HEK293T (cell line): Measurements from ENCODE around the gene PLCB1.

Experiments used
- CTCF ChIA-PET: fragments of 350-600 bp; formaldehyde crosslinking; extraction: SDS; loops from one replicate; lab custom pipeline; 2021; ENCODE audit warnings: antibody characterized with exemption, inconsistent platforms; lab: Yijun Ruan, JAX
- POLR2A ChIA-PET: fragments of 350-600 bp; formaldehyde crosslinking; extraction: SDS; loops from one replicate; lab custom pipeline; 2020; ENCODE audit warnings: antibody characterized with exemption, inconsistent platforms; lab: Yijun Ruan, JAX
- DNase-seq: peaks from one replicate; pipeline ENCODE4 v3.0.0; 2012; ENCODE audit warnings: mixed read lengths; ENCODE audit errors: extremely low spot score
- ARNT ChIP-seq: fragments of 450-650 bp; IDR thresholded peaks from 2 replicates; pipeline ENCODE4 v1.6.1; 2017; ENCODE audit warnings: mild to moderate bottlenecking
- BHLHE40 ChIP-seq: fragments of 450-650 bp; IDR thresholded peaks from 2 replicates; pipeline ENCODE4 v1.6.1; 2016; ENCODE audit warnings: mild to moderate bottlenecking, moderate library complexity, borderline replicate concordance
- CTBP1 ChIP-seq: fragments of 450-650 bp; IDR thresholded peaks from 2 replicates; pipeline ENCODE4 v1.6.1; 2016; ENCODE audit warnings: borderline replicate concordance
- ELF4 ChIP-seq: fragments of 450-650 bp; IDR thresholded peaks from 2 replicates; pipeline ENCODE4 v1.6.1; 2017; ENCODE audit warnings: antibody characterized with exemption
- FOXA1 ChIP-seq: fragments of 450-650 bp; IDR thresholded peaks from 2 replicates; pipeline ENCODE4 v1.6.1; 2016; ENCODE audit warnings: mild to moderate bottlenecking
- FOXK2 ChIP-seq: fragments of 450-650 bp; IDR thresholded peaks from 2 replicates; pipeline ENCODE4 v1.6.1; 2016; ENCODE audit warnings: mild to moderate bottlenecking
- FOXM1 ChIP-seq: fragments of 450-650 bp; IDR thresholded peaks from 2 replicates; pipeline ENCODE4 v1.6.1; 2017; ENCODE audit warnings: mild to moderate bottlenecking, borderline replicate concordance
- HDGF ChIP-seq: fragments of 450-650 bp; IDR thresholded peaks from 2 replicates; pipeline ENCODE4 v1.6.1; 2017; ENCODE audit warnings: antibody characterized with exemption, borderline replicate concordance
- L3MBTL2 ChIP-seq: fragments of 450-650 bp; conservative IDR thresholded peaks from 2 replicates; pipeline ENCODE4 v1.6.1; 2016; ENCODE audit warnings: mild to moderate bottlenecking
- LEF1 ChIP-seq: fragments of 450-650 bp; IDR thresholded peaks from 2 replicates; pipeline ENCODE4 v1.6.1; 2017; ENCODE audit warnings: mild to moderate bottlenecking, borderline replicate concordance
- NFRKB ChIP-seq: fragments of 450-650 bp; IDR thresholded peaks from 2 replicates; pipeline ENCODE4 v1.6.1; 2016; ENCODE audit warnings: mild to moderate bottlenecking, moderate library complexity
- SP1 ChIP-seq: fragments of 450-650 bp; IDR thresholded peaks from 2 replicates; pipeline ENCODE4 v1.6.1; 2017
- SUZ12 ChIP-seq: fragments of 450-650 bp; IDR thresholded peaks from 2 replicates; pipeline ENCODE4 v1.6.1; 2016; ENCODE audit warnings: mild to moderate bottlenecking
- TARDBP ChIP-seq: fragments of 450-650 bp; IDR thresholded peaks from 2 replicates; pipeline ENCODE4 v1.6.1; 2016
- ZNF384 ChIP-seq: fragments of 450-650 bp; IDR thresholded peaks from 2 replicates; pipeline ENCODE4 v1.6.1; 2016
- TF ChIP-seq, protein P1 (sequence below): fragments of 450-650 bp; IDR thresholded peaks from 2 replicates; pipeline ENCODE4 v1.6.1; 2016

PLCB1 gene

GRCh38 chr20:8438748-8439147, 306.7 kb downstream of the PLCB1 start:
- CTCF ChIA-PET = no interaction called here

DNA sequence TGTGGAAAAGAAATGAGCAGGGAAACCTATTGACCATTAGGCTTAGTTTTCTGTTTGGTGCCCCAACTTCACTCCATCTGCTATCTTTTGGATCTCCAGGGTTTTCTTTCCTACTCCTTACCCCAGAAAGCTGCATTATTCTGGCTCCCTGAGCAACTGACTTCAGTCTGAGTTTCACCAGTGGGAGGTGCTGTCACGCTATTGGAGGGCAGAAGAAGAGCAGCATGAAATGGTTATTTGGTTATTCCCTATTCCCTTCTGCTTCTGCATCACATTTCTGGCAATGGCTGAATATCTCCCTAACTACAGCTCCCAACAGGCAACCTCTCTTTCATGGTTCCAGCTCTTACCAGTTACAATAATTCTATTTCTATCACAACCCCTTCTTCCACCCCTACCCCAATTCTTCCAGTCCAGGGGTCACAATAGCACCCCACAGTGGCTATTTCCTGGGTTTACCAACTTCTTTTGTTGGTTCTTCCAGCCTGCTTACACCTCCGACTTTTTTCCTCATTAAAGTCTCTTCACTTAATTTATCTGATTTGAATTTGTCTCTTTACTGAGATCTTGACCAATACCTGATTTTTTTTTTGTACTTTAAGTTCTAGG, 311.5 kb downstream of the PLCB1 start:
- CTCF ChIA-PET = interaction anchor here (0.6 kb wide), 1 partner anchor 145 kb away, joined by 4 read pairs; no protein-coding TSS in a partner anchor

More at GRCh38 chr20:8438748-8439147, 306.7 kb downstream of the PLCB1 start:
- POLR2A ChIA-PET = no interaction called here
- no peak for DNase-seq
- TF ChIP-seq L3MBTL2 = no peak
- no peak for TF ChIP-seq FOXK2
- TF ChIP-seq FOXA1 = no peak
- TF ChIP-seq BHLHE40 = no peak
- no peak for TF ChIP-seq ELF4

GRCh38 chr20:8447262-8448120, 315.4 kb downstream of the PLCB1 start:
- POLR2A ChIA-PET = no interaction called here
- CTCF ChIA-PET = no interaction called here
- no peak for DNase-seq
- no peak for TF ChIP-seq LEF1
- TF ChIP-seq, protein P1, sequence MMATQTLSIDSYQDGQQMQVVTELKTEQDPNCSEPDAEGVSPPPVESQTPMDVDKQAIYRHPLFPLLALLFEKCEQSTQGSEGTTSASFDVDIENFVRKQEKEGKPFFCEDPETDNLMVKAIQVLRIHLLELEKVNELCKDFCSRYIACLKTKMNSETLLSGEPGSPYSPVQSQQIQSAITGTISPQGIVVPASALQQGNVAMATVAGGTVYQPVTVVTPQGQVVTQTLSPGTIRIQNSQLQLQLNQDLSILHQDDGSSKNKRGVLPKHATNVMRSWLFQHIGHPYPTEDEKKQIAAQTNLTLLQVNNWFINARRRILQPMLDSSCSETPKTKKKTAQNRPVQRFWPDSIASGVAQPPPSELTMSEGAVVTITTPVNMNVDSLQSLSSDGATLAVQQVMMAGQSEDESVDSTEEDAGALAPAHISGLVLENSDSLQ = no peak
- TF ChIP-seq ZNF384 = no peak
- TF ChIP-seq ARNT = no peak
- TF ChIP-seq BHLHE40 = no peak
- TF ChIP-seq TARDBP = no peak
- no peak for TF ChIP-seq HDGF
- no peak for TF ChIP-seq FOXK2
- no peak for TF ChIP-seq L3MBTL2
- no peak for TF ChIP-seq FOXA1

More for the DNA sequence above, 311.5 kb downstream of the PLCB1 start:
- DNase-seq = no peak
- TF ChIP-seq ZNF384 = no peak
- no peak for TF ChIP-seq FOXA1
- TF ChIP-seq HDGF = no peak
- no peak for TF ChIP-seq FOXM1
- no peak for TF ChIP-seq SUZ12
- TF ChIP-seq BHLHE40 = no peak
- no peak for TF ChIP-seq SP1
- TF ChIP-seq ELF4 = no peak
- no peak for TF ChIP-seq ARNT
- no peak for TF ChIP-seq CTBP1
- no peak for TF ChIP-seq L3MBTL2
- TF ChIP-seq TARDBP = no peak
- TF ChIP-seq LEF1 = no peak
- POLR2A ChIA-PET = no interaction called here

GRCh38 chr20:8449123-8449522, 317.1 kb downstream of the PLCB1 start:
- POLR2A ChIA-PET = no interaction called here
- no peak for DNase-seq
- CTCF ChIA-PET = no interaction called here

DNA sequence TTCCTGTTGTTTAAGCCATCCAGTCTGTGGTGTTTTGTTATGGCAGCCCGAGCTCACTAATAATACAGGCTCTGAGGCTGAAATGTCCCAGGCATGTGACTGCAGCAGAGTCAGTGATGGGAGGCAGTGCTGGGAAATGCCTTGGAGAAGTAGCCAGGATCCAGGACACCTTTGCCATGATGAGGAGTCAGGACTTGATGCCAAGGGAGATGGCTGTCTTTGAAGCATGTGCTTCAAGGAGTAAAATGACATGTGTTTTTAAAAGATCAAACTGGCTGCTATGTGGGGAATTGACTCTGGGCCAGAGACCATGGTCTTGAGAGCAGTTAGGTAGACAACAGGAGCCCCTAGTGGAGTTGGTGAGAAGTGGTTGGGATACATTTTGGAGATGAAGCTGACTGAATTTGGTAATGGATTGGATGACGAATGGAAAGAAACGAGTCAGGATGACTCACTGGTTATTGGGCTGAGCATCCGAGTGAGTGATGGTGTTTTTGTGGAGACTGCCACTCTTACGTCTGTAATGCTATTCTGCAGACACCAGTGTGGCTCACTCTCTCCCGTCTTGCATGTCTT, 322.2 kb downstream of the PLCB1 start:
- POLR2A ChIA-PET = no interaction called here

More at GRCh38 chr20:8449123-8449522, 317.1 kb downstream of the PLCB1 start:
- TF ChIP-seq CTBP1 (no peak), FOXK2 (no peak), NFRKB (no peak), BHLHE40 (no peak), ARNT (no peak), SUZ12 (no peak), ELF4 (no peak), HDGF (no peak), LEF1 (no peak), ZNF384 (no peak), SP1 (no peak), L3MBTL2 (no peak), FOXM1 (no peak), TARDBP (no peak), FOXA1 (no peak)
- TF ChIP-seq, protein P1 = no peak

More for the DNA sequence above, 322.2 kb downstream of the PLCB1 start:
- peak; percentile 50 for DNase-seq
- no peak for TF ChIP-seq FOXK2
- TF ChIP-seq LEF1 = no peak
- TF ChIP-seq BHLHE40 = no peak
- TF ChIP-seq NFRKB = no peak
- no peak for TF ChIP-seq TARDBP
- TF ChIP-seq ARNT = no peak
- no peak for TF ChIP-seq SP1
- TF ChIP-seq SUZ12 = no peak
- TF ChIP-seq, protein P1 = peak; percentile 32
- no peak for TF ChIP-seq ZNF384
- peak; percentile 33; the same call in 1 of the 2 replicates for TF ChIP-seq CTBP1
- no peak for TF ChIP-seq FOXM1
- no peak for TF ChIP-seq FOXA1
- no peak for TF ChIP-seq HDGF
- CTCF ChIA-PET = interaction anchor here (0.6 to 1.2 kb wide), 2 partner anchors 26 to 1304 kb away, joined by 3 read pairs; no protein-coding TSS in a partner anchor
